Amygdala (tissue), 56 donors: ENCODE results near the gene DTX3.
"Not testable (repeated sequence)": the region's sequence is repeated elsewhere in the genome, so short reads cannot be mapped to it uniquely, and the experiment has no call there.

Experiments used
- DNase-seq, 56 donors: peaks; one replicate each; lab custom pipeline; 2025; lab: John Stamatoyannopoulos, UW

DTX3 gene

DNA sequence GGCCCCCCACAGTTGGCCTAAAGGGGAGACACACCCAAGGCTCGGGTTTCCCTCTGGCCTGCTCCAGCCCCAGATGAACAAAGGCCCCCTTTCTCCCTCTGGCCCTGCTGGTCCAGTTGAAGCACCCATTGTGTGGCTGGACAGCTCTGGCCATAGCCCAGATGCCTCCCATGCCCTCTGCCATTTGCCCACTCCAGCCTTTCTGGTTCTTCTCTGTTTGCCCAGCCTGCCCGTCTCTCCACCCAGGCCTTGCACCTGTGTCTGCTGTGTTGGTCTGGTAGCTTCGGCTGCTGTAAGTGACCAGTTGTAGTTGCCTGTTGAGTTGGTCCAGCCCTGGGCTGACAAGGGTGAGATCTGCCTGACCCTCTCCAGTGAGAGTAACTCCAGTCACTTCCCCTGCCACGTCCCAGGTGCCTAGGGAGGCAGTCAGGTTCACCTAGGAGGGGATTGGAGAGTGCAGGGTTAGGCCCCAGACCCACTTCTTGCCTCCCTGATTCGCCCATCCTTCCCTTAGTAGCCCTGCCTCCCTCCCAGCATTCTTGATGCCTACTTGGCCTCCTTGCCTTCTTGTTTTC, 25.4 kb downstream of the DTX3 start:
- peak in 35 of 56 donors; percentile 25 to 80 (median 53) for DNase-seq

DNA sequence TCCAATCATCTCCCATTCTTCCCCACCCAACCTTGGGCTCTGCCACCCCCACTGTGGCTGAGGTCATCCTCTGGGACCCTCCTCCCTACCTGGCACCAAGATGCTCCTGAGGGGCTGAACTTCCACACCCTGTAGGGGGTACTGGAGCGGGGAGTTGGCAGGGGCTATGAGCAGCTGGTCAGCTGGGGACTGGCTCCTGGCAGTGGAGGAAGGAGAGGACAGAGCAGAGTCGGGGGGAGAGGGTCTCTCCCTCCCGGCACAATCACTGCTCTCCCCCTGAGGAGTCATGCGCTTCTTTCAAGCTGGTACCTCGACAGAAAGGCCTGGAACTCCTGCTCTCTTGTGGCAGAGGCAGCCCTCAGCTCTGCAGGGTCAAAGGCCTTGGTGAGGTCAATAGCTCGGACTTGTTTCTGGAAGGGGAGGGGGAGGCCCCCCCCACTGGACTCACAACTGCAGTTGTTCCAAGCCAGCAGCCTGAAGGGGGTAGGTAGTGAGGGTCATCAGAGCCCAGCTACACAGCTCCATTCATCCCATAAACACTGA, 26.3 kb downstream of the DTX3 start:
- no peak for DNase-seq

DNA sequence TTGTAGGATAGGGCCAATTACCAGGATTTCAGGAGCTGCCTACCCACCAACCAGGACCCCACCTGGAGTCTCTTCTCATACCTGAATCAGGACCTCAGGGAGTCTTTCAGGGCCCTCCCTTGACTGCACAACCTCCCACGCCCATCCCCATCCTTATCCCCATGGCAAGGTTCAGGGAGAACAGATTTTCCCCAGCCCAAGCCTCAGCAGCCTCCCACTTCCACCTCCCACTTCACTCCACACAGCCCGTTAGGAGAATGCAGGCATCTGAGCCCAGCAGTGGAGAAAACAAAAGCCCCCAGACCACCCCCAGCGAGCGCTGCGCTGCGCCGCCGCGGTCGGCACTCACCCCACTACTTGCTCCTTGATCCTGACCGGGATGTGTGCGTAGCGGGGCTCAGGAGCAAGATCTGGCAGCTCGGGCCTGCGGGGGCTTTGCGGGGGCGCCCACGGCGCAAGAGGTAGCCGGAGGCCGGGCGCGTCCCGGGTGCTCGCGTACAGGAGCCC, 27.0 kb downstream of the DTX3 start:
- DNase-seq, result no peak

DNA sequence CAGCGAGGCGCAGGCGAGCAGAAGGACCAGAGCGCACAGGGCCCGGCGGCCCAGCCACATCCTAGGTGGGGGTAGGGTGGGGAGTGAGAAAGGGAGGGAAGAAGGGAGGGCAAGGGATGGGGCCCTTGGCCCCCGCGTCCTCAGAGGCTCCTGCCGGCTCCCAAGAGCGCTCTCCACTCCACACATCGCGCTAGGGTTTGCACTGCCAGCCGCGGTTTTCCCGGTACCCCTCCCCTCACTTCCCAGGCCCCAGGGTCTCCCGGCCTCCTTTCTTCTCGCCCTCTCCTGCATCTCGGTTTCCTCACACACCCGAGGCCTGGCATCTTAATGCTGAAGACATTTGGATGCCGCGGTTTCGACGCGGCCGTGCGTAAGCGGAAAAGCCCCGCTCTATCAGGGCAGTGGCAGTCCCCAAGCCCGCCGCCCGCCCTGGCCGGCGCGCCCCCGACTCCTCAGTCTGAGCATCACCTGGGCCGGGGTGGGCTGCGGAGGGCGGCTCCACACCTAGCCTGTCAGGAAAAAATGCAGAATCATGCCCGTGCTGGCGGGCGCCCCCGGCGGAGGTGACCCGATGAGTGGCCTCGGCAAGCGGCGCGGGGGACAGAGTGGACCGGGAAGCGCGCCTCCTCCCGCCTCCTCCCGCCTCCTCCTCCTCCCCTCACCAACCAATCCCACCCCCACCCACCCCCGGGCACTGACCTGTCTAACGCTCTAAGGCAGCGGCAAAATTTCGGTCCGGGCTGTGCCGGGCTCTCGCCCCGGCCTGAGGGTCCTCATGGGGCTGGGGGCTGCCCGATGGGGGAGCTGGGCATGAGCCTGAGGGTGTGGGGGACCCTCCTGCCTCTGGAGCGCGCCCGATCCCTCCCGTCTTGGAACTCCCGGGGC, 27.7 kb downstream of the DTX3 start:
- DNase-seq, result peak in 2 of 56 donors; percentile 36 to 44

DNA sequence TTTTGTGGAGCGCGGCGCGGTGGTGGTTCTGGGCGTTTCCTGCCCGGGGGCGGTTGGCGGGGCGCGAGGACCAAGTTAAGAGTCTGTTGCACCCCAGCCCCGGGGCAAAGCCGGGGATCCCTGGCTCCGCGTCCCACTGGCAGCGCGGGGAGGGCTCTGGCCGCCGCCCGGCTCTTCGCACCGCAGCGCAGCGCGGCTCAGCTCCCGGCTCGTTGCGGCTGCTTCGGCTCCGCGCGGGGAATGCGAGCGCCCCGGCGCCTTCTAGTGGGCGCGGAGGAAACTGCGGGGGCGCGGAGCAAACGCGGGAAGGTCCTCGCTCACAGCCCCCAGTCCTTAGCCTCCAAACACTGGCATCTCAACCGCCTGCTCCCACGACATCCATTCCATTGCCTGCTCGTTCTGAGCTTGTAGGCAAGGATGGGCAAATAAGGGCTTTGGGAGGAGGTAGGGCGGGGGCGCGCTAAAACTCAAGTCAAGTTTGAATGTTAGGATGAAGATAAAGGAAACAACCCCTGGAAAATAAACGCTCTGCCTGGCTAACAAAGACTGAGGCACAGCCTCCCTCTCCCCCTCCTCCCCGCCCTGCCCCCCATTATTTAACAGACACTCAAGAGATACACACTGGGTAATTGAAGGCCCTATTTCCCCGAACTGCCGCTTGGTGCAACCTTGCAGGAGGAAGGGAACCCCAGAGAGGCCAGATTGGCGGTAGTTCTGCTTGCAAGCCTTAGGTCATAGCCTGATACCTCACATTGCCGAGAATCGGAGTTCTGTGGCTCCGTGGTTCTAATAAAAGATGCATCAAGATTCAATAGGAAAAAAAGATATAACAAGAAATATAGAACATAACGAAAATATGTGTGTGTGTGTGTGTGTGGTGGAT, 28.6 kb downstream of the DTX3 start, which contains the start of gene B4GALNT1:
TSS of gene B4GALNT1 (minus strand) at position 244 of the 883 bp plus-strand sequence. CDS start 1,069 bp downstream, outside the sequence.
- DNase-seq, result peak in 28 of 56 donors; percentile 16 to 68 (median 45)

DNA sequence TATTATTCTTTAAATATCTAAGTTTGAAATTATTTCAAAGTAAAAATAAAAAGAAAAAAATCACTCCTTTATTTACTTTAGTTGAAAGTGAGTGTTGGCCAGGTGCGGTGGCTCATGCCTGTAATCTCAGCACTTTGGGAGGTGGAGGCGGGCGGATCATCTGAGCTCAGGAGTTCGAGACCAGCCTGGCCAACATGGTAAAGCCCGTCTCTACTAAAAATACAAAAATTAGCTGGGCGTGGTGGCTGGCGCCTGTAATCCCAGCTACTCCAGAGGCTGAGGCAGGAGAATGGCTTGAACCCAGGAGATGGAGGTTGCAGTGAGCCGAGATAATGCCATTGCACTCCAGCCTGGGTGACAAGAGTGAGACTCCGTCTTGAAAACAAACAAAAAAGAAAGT, 32.1 kb downstream of the DTX3 start:
- not testable (repeated sequence) for DNase-seq

DNA sequence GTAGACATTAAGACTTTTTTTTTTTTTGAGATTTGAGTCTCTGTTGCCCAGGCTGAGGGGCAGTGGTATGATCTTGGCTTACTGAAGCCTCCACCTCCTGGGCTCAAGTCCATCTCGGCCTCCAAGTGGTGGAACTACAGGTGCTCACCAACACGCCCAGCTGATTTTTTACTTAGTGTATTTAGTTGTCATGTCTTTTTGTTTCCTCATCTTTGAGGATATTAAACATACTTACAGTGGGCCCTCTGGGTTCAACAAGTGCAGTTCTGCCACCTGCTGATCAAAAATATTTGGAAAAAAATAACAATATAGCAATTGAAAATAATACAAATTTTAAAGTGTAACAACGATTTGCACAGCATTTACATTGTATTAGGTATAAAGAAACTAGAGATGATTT, 32.7 kb downstream of the DTX3 start:
- DNase-seq, result no peak

DNA sequence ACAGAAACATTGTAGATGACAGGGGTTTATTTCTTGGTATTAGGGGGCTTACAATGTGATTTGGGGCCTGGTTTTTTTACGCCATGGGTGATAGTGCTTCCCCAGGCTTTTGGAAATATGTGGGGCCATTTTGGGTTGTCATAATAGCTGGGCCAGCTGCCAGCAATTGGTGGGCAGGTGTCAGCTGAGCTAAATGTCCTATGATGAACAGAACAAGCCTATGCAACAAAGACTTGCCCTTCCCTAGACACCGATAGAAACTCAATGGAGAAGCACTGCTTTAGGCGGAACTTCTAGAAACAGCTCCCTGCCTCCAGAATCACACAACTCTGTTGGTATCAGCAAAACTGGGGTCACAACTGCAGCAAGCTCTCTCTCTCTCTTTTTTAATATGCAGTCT, 33.5 kb downstream of the DTX3 start:
- no peak for DNase-seq

DNA sequence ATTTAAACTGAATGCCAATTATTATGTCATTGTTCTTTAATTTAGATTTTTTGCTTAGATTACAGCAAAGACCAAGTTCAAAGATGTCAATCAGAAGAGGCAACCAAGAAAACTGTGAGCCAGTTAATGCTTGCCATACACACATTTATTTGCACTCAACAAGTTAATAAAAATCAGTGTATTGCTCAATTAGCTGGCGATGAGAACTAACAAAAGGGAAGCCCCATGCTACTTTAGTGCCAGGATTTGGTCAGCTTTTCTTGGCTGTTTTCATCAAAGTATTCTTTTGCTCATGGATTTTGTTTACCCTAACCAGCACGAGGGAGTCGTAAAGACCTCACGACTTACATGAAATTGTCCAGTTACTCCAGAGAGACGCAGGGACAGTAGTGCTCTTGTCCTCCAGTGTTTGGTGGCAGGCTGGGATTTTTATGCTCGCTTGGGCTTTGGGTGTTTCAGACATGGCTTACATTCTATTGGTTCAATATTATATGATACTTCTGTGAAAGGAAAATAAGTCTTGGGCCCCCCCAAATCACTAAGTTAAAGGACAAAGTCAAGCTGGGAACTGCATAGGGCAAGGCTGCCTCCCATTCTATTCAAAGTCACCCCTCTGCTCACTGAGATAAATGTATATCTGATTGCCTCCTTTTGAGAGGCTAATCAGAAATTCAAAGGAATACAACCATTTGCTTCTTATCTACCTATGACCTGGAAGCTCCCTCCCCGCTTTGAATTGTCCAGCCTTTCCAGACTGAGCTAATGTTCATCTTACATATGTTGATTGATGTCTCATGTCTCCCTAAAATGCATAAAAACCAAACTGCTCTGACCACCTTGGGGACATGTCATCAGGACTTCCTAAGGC, 35.8 kb downstream of the DTX3 start:
- DNase-seq, result no peak

DNA sequence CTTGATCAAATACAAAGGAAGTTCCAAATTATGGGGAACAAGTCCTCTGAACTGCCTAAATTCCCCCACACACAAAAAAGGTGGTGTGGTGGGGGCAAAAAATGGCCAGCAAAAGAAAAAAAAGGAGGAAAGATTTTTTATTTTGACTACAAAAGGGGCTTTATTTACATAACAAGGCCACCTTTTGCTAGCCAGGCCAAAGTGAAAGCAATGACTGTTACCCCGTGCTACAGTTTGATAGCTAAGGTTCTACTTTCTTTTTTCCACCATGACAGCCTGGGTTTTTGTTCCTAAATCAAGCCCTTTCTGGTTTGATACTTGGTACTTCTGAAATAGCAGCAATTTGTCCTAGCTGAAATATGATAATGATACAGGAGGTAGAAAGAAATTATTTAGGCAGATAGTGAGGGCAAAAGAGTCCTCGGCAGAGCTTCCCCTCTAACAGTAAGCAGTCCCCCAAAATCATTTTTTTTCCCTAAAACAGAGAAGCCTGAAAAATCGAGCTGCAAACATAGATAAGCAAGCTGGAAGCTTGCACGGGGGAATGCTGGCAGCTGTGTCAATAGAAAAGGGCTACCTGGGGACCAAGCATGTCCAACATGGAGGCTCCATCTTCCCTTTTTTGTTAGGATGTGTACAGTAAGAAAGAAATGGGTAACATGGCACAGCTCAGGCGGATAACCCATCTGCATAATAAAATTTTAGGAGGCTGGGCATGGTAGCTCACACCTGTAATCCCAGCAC, 37.2 kb downstream of the DTX3 start:
- DNase-seq, result no peak

DNA sequence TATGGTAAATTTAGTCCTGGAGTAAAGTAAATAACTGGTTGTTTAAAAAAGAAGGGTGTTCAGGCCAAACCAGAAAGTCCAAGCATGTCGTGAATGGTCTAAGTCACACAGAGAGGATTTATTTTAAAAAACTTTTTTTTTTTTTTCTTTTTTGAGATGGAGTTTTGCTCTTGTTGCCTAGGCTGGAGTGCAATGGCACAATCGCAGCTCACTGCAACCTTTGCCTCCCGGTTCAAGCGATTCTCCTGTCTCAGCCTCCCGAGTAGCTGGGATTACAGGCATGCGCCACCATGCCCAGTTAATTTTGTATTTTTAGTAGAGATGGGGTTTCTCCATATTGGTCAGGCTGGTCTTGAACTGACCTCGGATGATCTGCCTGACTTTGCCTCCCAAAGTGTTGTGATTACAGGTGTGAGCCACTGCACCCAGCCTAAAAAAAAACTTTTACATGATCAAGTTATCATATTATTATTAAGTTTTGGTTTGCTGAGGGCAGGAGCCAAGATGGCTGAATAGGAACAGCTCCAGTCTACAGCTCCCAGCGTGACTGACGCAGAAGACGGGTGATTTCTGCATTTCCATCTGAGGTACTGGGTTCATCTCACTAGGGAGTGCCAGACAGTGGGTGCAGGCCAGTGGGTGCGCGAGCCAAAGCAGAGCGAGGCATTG, 41.5 kb downstream of the DTX3 start:
- DNase-seq, result not testable (repeated sequence)

DNA sequence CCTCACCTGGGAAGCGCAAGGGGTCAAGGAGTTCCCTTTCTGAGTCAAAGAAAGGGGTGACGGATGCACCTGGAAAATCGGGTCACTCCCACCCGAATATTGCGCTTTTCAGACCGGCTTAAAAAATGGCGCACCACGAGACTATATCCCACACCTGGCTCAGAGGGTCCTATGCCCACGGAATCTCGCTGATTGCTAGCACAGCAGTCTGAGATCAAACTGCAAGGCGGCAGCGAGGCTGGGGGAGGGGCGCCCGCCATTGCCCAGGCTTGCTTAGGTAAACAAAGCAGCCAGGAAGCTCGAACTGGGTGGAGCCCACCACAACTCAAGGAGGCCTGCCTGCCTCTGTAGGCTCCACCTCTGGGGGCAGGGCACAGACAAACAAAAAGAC, 42.0 kb downstream of the DTX3 start:
- DNase-seq, result not testable (repeated sequence)

DNA sequence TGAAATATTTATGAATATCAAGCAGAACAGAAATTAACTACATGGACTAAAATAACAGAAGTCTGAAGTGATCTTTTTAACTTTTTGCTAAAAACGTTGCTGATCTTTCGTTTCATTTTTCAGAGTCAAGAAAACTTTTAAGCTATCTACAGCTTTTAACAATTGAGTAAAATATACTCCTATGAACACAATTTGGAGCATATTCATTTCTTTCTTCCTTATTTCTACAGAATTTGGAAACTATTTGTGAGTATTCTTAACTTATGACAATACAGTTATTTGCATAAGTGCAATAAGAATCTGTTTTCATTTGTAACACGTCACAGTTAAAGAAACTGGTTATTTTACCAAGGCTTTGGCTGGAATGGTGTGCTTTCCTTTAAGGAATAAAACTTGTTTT, 49.4 kb downstream of the DTX3 start:
- no peak for DNase-seq

DNA sequence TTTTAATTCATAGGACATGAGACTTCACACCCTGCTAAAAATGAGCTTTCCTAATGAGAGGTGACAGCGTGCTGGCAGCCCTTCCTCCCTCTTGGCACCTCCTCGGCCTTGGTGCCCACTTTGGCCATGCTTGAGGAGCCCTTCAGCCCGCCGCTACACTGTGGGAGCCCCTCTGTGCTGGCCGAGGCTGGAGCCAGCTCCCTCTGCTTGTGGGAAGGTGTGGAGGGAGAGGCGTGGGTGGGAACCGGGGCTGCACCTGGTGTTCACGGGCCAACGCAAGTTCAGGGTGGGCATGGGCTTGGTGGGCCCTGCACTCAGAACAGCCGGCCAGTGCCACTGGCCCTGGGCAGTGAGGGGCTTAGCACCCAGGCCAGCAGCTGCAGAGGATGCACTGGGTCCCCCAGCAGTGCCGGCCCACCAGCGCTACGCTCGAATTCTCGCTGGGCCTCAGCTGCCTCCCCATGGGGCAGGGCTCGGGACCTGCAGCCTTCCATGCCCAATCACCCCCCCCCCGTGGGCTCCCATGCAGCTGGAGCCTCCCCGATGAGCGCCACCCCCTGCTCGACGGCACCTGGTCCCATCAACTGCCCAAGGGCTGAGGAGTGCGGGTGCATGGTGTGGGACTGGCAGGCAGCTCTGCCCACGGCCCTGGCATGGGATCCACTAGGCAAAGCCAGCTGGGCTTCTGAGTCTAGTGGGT, 51.1 kb downstream of the DTX3 start:
- DNase-seq, result no peak

DNA sequence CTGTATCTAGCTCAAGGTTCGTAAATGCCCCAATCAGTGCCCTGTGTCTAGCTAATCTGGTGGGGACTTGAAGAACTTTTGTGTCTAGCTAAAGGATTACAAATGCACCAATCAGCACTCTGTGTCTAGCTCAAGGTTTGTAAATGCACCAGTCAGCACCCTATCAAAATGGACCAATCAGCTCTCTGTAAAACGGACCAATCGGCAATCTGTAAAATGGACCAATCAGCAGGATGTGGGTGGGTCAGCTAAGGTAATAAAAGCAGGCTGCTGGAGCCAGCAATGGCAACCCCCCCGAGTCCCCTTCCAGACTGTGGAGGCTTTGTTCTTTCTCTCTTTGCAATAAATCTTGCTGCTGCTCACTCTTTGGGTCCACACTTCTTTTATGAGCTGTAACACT, 51.8 kb downstream of the DTX3 start:
- DNase-seq, result not testable (repeated sequence)

DNA sequence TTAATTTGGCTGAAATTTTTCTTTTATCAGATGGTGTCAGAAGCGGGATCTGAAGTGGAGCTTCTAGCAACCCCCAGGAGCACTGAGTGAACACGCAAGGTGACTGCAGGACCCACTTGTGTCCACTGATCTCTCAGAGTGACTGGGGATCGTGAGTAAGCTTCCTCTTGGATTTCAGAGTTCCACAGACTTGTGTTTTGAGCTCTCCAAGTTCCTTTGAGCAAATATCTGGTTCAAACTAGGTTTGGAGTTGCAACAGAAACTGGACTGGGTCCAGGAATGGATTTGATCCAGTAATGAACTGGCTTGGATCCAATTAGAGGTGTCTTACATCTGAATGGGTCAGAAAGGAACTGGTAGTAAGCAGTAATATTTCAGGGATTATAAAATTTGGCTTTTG, 53.1 kb downstream of the DTX3 start:
- peak in 2 of 56 donors; percentile 0 to 6 for DNase-seq

DNA sequence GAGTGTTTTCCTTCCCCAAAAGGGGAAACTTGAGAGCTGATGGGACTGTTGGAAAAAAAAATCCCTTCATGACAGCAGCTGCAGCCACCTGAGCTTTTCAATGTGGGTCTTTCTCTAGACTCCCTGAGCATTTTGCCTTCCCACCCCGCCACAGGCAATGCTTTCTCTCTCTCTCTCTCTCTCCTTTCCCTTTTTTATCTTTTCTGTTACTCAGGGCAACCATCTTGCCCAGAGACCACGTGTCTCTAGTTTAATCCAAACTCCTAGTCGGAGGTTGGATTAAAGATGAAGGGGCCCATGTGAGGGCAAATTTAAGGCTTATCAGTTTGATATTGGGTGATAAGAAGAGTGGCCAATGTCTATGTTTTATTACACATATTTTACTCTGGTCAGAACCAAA, 54.3 kb downstream of the DTX3 start:
- no peak for DNase-seq
